Nephron (organoid): ENCODE results near the gene SEL1L3.
"Not testable (repeated sequence)": the region's sequence is repeated elsewhere in the genome, so short reads cannot be mapped to it uniquely, and the experiment has no call there.

Source experiments
- H3K27ac Mint-ChIP-seq, 3 experiments: 2 replicates each; pipeline ENCODE4 v1.8.0; 2020; ENCODE audit warnings: mixed read lengths in 3 of 3, mild to moderate bottlenecking in 2 of 3, moderate library complexity in 1 of 3
- H3K27me3 Mint-ChIP-seq: 2 replicates; pipeline ENCODE4 v1.8.0; 2021; ENCODE audit warnings: low read depth, mild to moderate bottlenecking, moderate library complexity, mixed read lengths
- H3K36me3 Mint-ChIP-seq: 2 replicates; pipeline ENCODE4 v1.8.0; 2020; ENCODE audit warnings: low read depth, mixed read lengths
- H3K4me1 Mint-ChIP-seq: 2 replicates; pipeline ENCODE4 v1.8.0; 2020; ENCODE audit warnings: mixed read lengths
- H3K4me3 Mint-ChIP-seq, 3 experiments: 2 replicates each; pipeline ENCODE4 v1.8.0; 2020; ENCODE audit warnings: mild to moderate bottlenecking in 3 of 3, mixed read lengths in 3 of 3, moderate library complexity in 2 of 3
- H3K9me3 Mint-ChIP-seq: 2 replicates; pipeline ENCODE4 v1.8.0; 2020; ENCODE audit warnings: mixed read lengths
- TF ChIP-seq, protein P1 (sequence below), 3 experiments: fragments of 200-600 bp; sonication (generic); IDR thresholded peaks; one replicate each; pipeline ENCODE4 v1.5.0; 2021; ENCODE audit warnings: antibody characterized with exemption in 3 of 3; ENCODE audit not compliant: unreplicated experiment in 3 of 3

Gene SEL1L3

DNA sequence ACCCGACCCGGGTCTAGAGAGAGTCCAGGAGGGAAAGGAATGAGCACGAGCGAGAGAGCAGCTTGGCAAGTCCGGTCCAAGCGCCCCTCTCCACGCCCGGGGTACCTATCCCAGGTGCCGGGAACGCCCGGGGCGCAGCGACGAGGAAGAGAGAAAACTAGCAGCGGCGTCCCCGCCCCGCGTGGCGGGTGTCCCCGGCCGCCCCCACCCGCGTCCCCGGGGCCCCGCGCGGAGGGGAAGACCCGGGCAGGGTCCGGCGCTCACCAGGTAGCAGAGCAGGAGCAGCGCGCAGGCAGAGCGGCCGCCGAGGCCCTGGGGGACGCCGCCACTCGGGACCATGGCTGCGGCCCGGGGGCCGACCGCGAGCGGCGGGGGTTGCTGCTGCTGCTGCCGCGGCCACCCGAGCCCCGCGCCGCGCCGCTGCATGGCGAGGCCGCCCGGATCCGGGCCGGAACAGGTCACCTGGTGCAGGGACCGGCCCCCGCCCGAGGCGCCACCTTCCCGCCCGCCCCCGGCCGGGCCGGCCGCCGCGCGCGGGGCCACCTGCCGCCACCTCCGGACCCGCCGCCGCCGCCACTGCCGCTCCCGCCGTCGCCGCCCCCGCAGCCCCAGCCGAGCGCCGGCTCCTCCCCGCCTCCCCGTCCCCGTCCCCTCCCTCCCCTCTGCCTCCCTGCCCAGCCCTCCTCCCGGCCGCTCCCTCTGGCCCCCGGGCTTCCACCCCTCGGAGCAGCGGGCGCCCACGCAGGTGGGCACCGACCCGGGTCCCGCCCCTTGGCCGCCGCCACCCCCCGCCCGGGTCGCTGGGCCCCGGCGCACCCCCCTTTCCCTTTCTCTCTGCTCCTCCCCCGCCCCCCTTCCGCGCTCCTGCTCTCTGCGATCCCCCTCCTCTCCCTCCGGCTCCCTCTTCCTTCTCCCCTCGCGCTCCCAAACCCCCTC lies at the start of gene SEL1L3:
Gene SEL1L3 (minus strand): TSS at position 578 of the 936 bp plus-strand sequence. CDS start 152 bp downstream, at position 426.
- Mint-ChIP-seq H3K27me3 (peaks cover 73% of the 10 kb centered on the region), H3K36me3 (no peaks in the 10 kb centered on the region), H3K4me3 (peak within 1 kb of the TSS; percentile 93 to 98 (median 96)), H3K4me1 (peaks cover 45% of the 10 kb centered on the region), H3K27ac (peak within 1 kb of the TSS; percentile 45 to 90 (median 50)), H3K9me3 (no peaks in the 10 kb centered on the region)
- TF ChIP-seq, protein P1, sequence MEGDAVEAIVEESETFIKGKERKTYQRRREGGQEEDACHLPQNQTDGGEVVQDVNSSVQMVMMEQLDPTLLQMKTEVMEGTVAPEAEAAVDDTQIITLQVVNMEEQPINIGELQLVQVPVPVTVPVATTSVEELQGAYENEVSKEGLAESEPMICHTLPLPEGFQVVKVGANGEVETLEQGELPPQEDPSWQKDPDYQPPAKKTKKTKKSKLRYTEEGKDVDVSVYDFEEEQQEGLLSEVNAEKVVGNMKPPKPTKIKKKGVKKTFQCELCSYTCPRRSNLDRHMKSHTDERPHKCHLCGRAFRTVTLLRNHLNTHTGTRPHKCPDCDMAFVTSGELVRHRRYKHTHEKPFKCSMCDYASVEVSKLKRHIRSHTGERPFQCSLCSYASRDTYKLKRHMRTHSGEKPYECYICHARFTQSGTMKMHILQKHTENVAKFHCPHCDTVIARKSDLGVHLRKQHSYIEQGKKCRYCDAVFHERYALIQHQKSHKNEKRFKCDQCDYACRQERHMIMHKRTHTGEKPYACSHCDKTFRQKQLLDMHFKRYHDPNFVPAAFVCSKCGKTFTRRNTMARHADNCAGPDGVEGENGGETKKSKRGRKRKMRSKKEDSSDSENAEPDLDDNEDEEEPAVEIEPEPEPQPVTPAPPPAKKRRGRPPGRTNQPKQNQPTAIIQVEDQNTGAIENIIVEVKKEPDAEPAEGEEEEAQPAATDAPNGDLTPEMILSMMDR (IDR thresholded peaks at IDR 0.05; ENCODE audit: unreplicated experiment in 3 of 3): no peak

DNA sequence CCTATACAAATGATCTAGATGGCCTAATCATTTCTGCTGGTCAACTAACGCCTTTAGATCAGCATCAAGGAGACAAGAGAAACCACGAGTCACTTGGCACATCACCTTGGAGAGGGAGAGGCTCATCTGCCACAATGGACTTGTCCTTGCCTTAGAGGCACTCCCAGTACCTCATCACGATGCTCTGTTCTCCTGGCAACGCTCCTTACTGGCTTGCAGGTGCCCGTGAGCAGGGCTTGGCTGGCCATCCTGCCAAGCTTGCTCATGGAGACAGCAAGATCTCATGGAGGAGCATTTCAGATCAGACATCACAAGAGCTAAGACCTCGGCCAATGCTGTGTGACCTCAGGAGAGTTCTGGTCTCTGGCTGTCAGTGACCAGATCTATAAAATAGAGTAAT lies 48.6 kb upstream of the SEL1L3 start:
- no peaks in the 10 kb centered on the region for H3K36me3 Mint-ChIP-seq
- H3K4me3 Mint-ChIP-seq: no peak overlapping the region
- no peak overlapping the region for H3K27ac Mint-ChIP-seq
- peaks cover 10% of the 10 kb centered on the region for H3K27me3 Mint-ChIP-seq
- peaks cover 6% of the 10 kb centered on the region for H3K9me3 Mint-ChIP-seq
- TF ChIP-seq, protein P1 (IDR thresholded peaks at IDR 0.05; ENCODE audit: unreplicated experiment in 3 of 3): no peak
- peaks cover 24% of the 10 kb centered on the region for H3K4me1 Mint-ChIP-seq

DNA sequence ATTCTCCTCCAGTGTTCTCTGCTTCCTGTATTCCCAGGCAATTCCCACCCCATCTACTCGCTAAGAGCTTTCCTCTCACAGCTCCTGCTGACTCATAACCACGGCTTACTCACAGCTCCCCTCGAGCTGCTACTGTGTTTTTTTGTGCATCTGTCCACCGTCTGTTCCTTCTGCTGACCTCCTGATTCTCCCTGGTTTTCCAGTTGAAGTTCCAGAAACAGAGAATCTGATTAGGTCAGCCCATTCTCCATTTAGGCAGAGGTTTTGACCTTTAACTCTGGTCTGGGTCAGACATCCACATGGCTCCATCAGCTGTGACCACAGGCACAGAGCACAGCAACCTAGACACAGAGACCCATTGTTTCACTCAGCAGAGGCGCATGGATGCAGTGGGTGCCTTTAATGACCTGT lies 45.7 kb upstream of the SEL1L3 start:
- H3K4me3 Mint-ChIP-seq: no peak overlapping the region
- no peaks in the 10 kb centered on the region for H3K36me3 Mint-ChIP-seq
- TF ChIP-seq, protein P1 (IDR thresholded peaks at IDR 0.05; ENCODE audit: unreplicated experiment in 3 of 3): no peak
- peaks cover 10% of the 10 kb centered on the region for H3K27me3 Mint-ChIP-seq
- H3K27ac Mint-ChIP-seq: no peak overlapping the region
- peaks cover 6% of the 10 kb centered on the region for H3K9me3 Mint-ChIP-seq
- peaks cover 21% of the 10 kb centered on the region for H3K4me1 Mint-ChIP-seq

DNA sequence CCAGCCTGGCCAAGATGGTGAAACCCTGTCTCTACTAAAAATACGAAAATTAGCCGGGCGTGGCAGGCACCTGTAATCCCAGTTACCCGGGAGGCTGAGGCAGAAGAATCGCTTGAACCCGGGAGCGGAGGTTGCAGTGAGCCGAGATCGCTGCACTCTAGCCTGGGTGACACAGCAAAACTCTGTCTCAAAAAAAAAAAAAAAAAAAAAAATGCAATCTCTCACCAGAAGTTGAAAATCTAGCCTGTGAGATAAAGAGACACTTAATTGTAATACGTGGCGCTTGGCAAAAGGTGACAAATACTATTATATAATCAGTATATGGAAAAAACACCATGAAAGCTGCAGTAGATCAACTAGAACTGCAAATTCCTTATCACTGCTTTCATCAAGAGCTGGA lies 43.3 kb upstream of the SEL1L3 start:
- H3K36me3 Mint-ChIP-seq, H3K27me3 Mint-ChIP-seq, H3K4me3 Mint-ChIP-seq, H3K27ac Mint-ChIP-seq, H3K9me3 Mint-ChIP-seq: not testable (repeated sequence)
- peaks cover 11% of the 10 kb centered on the region for H3K4me1 Mint-ChIP-seq

DNA sequence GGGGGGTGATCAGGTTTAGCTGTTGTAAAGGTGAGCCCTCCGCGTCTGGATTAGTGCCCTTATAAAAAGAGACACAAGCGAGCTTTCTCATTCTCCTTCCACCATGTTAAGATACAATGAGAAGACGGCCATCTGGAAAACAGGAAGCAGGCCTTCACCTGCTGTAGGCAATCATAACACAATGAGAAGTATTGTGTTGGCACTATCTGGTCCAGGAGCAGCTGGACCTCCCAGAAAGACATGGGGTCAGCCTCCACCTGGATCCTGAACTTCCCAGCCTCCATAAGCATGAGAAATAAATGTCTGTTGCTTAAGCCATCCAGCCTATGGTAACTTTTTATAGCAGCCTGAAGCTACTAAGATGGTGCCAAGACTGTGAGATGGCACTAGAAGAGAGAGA lies 42.6 kb upstream of the SEL1L3 start:
- TF ChIP-seq, protein P1 (IDR thresholded peaks at IDR 0.05; ENCODE audit: unreplicated experiment in 3 of 3): no peak
- peaks cover 11% of the 10 kb centered on the region for H3K4me1 Mint-ChIP-seq
- no peaks in the 10 kb centered on the region for H3K36me3 Mint-ChIP-seq
- peaks cover 10% of the 10 kb centered on the region for H3K27me3 Mint-ChIP-seq
- no peak overlapping the region for H3K27ac Mint-ChIP-seq
- H3K9me3 Mint-ChIP-seq: peaks cover 6% of the 10 kb centered on the region
- no peak overlapping the region for H3K4me3 Mint-ChIP-seq

DNA sequence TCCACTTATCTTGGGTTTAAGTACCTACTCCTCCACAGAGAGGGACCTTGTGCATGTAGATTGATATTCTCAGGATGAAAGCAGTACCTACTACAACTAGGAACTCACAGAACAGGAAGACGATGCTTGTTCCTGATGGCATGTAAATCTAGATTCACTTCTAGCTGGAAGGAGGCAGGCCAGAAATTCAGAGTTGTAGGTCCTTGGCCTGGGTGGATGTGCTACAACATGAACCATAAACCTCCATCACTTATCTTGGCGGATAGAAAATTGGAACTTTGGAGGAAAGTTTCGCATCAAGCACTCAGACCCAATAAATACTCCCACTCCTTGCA lies 41.9 kb upstream of the SEL1L3 start:
- H3K36me3 Mint-ChIP-seq: no peaks in the 10 kb centered on the region
- H3K9me3 Mint-ChIP-seq: peaks cover 6% of the 10 kb centered on the region
- TF ChIP-seq, protein P1 (IDR thresholded peaks at IDR 0.05; ENCODE audit: unreplicated experiment in 3 of 3): no peak
- peaks cover 10% of the 10 kb centered on the region for H3K27me3 Mint-ChIP-seq
- no peak overlapping the region for H3K27ac Mint-ChIP-seq
- H3K4me1 Mint-ChIP-seq: peaks cover 6% of the 10 kb centered on the region
- H3K4me3 Mint-ChIP-seq: no peak overlapping the region
